DOHH2 (cell line): ENCODE results near the gene ZNF714.

ENCODE experiments used
- H3F3A ChIP-seq: fragments of 200-600 bp; sonication (generic), shearing (Covaris generic); 2 replicates; pipeline ENCODE4 v1.6.0; 2016; ENCODE audit warnings: antibody characterized with exemption, mild to moderate bottlenecking; ENCODE audit not compliant: control insufficient read depth, insufficient read depth
- H3K27ac ChIP-seq: fragments of 200-600 bp; sonication (generic); 2 replicates; pipeline ENCODE4 v1.5.1; 2014; ENCODE audit warnings: low read depth, mild to moderate bottlenecking, low read length, moderate library complexity
- H3K27me3 ChIP-seq: fragments of 200-600 bp; sonication (generic); 2 replicates; pipeline ENCODE4 v1.6.1; 2014; ENCODE audit warnings: mild to moderate bottlenecking, low read length, mixed read lengths; ENCODE audit not compliant: control insufficient read depth
- H3K36me3 ChIP-seq: fragments of 200-600 bp; sonication (generic); 2 replicates; pipeline ENCODE4 v1.6.1; 2014; ENCODE audit warnings: mild to moderate bottlenecking, low read length, moderate library complexity, mixed read lengths; ENCODE audit not compliant: control insufficient read depth
- H3K4me1 ChIP-seq: fragments of 200-600 bp; sonication (generic); 2 replicates; pipeline ENCODE4 v1.6.1; 2014; ENCODE audit warnings: mild to moderate bottlenecking, low read length, mixed read lengths; ENCODE audit not compliant: control insufficient read depth
- H3K4me2 ChIP-seq: fragments of 200-600 bp; sonication (generic); 2 replicates; pipeline ENCODE4 v1.6.0; 2014; ENCODE audit warnings: mild to moderate bottlenecking, low read length, moderate library complexity
- H3K4me3 ChIP-seq: fragments of 200-600 bp; sonication (generic); 2 replicates; pipeline ENCODE4 v1.5.1; 2014; ENCODE audit warnings: mild to moderate bottlenecking, low read length, mixed read lengths
- H3K79me2 ChIP-seq: fragments of 200-600 bp; sonication (generic); 2 replicates; pipeline ENCODE4 v1.6.1; 2014; ENCODE audit warnings: mild to moderate bottlenecking, low read length, mixed read lengths; ENCODE audit not compliant: control insufficient read depth
- H3K9me2 ChIP-seq: fragments of 200-600 bp; sonication (generic); replicated peaks from 2 replicates; pipeline ENCODE4 v1.6.1; 2014; ENCODE audit warnings: mild to moderate bottlenecking, low read length, mixed read lengths; ENCODE audit not compliant: control insufficient read depth
- H3K9me3 ChIP-seq: fragments of 200-600 bp; sonication (generic); 2 replicates; pipeline ENCODE4 v1.6.1; 2014; ENCODE audit warnings: antibody characterized with exemption, low read length, mixed read lengths; ENCODE audit not compliant: control insufficient read depth, insufficient read depth
- H4K20me1 ChIP-seq: fragments of 200-600 bp; sonication (generic); 2 replicates; pipeline ENCODE4 v1.6.0; 2014; ENCODE audit warnings: low read depth, mild to moderate bottlenecking, antibody characterized with exemption, low read length, moderate library complexity; ENCODE audit not compliant: control insufficient read depth, insufficient read depth
- EZH2phosphoT487 ChIP-seq: fragments of 200-600 bp; sonication (generic); IDR thresholded peaks from 2 replicates; pipeline ENCODE4 v1.6.1; 2017; ENCODE audit warnings: borderline replicate concordance, mild to moderate bottlenecking, antibody characterized with exemption, low read length, moderate library complexity, mixed read lengths
- TF ChIP-seq, protein P1 (sequence below): fragments of 200-600 bp; sonication (generic); IDR thresholded peaks from one replicate; pipeline ENCODE4 v1.5.1; 2014; ENCODE audit warnings: antibody characterized with exemption, mild to moderate bottlenecking, low read depth, low read length; ENCODE audit not compliant: poor library complexity, severe bottlenecking

The ZNF714 gene

DNA sequence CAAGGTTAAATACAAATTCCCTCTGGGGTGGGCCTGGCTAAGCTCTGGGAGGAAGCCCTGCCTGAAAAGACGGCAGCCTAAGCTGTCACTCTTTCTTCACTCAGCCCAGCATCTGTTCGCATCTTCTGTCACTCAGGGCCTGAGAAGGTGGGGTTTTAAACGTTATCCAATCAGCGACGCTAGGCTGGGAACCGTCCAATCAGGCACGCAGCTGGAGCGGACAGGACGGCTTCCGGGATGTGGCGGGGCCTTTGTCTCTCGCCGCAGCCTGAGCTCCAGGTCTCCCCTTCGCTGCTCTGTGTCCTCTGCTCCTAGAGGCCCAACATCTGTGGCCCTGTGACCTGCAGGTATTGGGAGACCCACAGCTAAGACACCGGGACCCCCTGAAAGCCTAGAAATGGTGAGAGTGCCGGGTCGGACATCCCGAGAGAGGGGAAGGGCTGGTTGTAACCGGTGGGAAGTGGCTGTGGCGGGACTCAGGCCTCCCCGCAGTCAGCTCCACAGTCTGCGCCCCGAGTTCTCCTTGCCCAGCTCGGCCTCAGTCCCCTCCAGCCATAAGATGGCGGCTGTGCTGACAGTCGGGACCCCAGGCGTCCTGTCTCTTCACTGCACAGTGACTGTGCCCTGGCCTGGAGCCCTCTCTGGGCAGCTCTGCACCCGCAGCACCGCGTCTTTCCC lies 59.9 kb downstream of the ZNF714 start, which contains the start of gene ZNF431:
Gene ZNF431, plus strand, starts transcription at position 254 of the 678 bp plus-strand sequence. Its CDS starts 144 bp downstream, at position 398.
- Histone ChIP-seq H3K27me3 (no peaks in the 10 kb centered on the region), H3K36me3 (peaks cover 39% of the 10 kb centered on the region), H3K9me2 (no peaks in the 10 kb centered on the region), H3K4me2 (peak within 1 kb of the TSS; percentile 67), H4K20me1 (no peaks in the 10 kb centered on the region), H3K79me2 (peaks cover 45% of the 10 kb centered on the region), H3F3A (no peaks in the 10 kb centered on the region), H3K4me3 (peak within 1 kb of the TSS; percentile 91), H3K9me3 (peaks cover 20% of the 10 kb centered on the region; the same call in 1 of the 2 replicates), H3K27ac (peak within 1 kb of the TSS; percentile 49), H3K4me1 (peaks cover 11% of the 10 kb centered on the region)
- TF ChIP-seq, protein P1, sequence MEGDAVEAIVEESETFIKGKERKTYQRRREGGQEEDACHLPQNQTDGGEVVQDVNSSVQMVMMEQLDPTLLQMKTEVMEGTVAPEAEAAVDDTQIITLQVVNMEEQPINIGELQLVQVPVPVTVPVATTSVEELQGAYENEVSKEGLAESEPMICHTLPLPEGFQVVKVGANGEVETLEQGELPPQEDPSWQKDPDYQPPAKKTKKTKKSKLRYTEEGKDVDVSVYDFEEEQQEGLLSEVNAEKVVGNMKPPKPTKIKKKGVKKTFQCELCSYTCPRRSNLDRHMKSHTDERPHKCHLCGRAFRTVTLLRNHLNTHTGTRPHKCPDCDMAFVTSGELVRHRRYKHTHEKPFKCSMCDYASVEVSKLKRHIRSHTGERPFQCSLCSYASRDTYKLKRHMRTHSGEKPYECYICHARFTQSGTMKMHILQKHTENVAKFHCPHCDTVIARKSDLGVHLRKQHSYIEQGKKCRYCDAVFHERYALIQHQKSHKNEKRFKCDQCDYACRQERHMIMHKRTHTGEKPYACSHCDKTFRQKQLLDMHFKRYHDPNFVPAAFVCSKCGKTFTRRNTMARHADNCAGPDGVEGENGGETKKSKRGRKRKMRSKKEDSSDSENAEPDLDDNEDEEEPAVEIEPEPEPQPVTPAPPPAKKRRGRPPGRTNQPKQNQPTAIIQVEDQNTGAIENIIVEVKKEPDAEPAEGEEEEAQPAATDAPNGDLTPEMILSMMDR, result no peak

DNA sequence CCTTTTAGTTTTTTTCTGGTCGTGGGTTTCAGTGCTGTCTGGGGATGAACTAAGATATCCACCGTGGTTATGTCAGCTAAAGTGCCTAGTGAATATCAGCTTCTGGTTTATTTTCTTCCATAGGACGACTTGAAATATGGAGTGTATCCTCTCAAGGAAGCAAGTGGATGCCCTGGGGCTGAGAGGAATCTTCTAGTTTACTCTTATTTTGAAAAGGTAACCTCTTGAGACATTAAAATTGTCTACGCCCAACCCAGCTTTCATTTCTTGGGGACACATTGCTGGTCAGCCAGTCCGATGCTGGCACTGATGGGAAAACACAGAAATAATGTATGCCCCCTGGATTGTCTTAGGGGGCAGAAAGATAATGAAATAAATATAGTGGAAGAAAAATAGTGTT lies 61.4 kb downstream of the ZNF714 start:
- no peaks in the 10 kb centered on the region for H3F3A ChIP-seq
- H3K9me3 ChIP-seq, result peaks cover 28% of the 10 kb centered on the region; the same call in 1 of the 2 replicates
- peak overlapping the region; percentile 24 for H3K4me3 ChIP-seq
- peaks cover 59% of the 10 kb centered on the region for H3K79me2 ChIP-seq
- H3K9me2 ChIP-seq, result no peaks in the 10 kb centered on the region
- H3K4me2 ChIP-seq, result peak overlapping the region; percentile 67
- no peak for TF ChIP-seq EZH2phosphoT487
- TF ChIP-seq, protein P1, result no peak
- peaks cover 54% of the 10 kb centered on the region for H3K36me3 ChIP-seq
- H3K4me1 ChIP-seq, result peaks cover 11% of the 10 kb centered on the region
- H3K27ac ChIP-seq, result no peak overlapping the region
- H3K27me3 ChIP-seq, result no peaks in the 10 kb centered on the region
- H4K20me1 ChIP-seq, result no peaks in the 10 kb centered on the region

DNA sequence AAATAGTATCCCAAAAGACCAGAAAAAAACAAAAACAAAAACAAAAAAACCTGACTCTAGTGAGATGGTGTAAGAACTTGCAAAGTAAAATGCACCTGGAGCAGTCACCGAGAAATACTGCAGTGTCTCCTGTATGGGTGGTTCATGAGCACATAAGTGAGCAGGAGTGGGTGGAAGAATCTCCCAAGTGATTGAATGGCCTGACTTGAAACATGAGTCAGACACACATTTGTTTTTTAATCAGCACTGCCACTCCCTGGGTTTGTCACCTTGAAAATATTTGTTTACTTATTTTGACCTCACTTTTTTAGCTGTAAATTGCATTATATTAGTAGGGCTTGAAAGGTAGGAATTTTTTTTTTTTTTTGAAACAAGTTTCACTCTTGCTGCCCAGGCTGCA lies 61.9 kb downstream of the ZNF714 start:
- Histone ChIP-seq H3K27me3 (no peaks in the 10 kb centered on the region), H3K9me3 (peaks cover 32% of the 10 kb centered on the region), H3K27ac (no peak overlapping the region), H3K4me1 (peaks cover 11% of the 10 kb centered on the region), H4K20me1 (no peaks in the 10 kb centered on the region), H3K9me2 (no peaks in the 10 kb centered on the region), H3K36me3 (peaks cover 58% of the 10 kb centered on the region), H3K4me3 (peak overlapping the region; percentile 24; the same call in 1 of the 2 replicates), H3F3A (no peaks in the 10 kb centered on the region), H3K4me2 (peak overlapping the region; percentile 67; the same call in 1 of the 2 replicates), H3K79me2 (peaks cover 63% of the 10 kb centered on the region)
- TF ChIP-seq EZH2phosphoT487, result no peak
- TF ChIP-seq, protein P1, result no peak
